IMR-90 (cell line): ENCODE measurements around the gene SPON1. TPM values are rescaled to one million over a fixed set of nuclear protein-coding genes. Genes with fewer than 3 reads are reported as not detected.

Experiments used
- ATAC-seq: fragments of 200-7000 bp; cut with Tn5 transposase; 2 replicates; pipeline ENCODE4 v1.9.1; 2020; ENCODE audit warnings: low read depth, mild to moderate bottlenecking, moderate library complexity
- BruUV-seq: library from RNA; stranded (reverse); fragments of 400-500 nt; replicated peaks from 2 replicates; lab custom pipeline; 2021; lab: Mats Ljungman, UMichigan
- CTCF ChIA-PET: fragments of 300-600 bp; formaldehyde crosslinking; extraction: SDS; loops from one replicate; lab custom pipeline; 2021; ENCODE audit warnings: antibody characterized with exemption; lab: Yijun Ruan, JAX
- POLR2A ChIA-PET: fragments of 300-600 bp; sonication (Branson Sonifier 250); formaldehyde crosslinking; loops from one replicate; lab custom pipeline; 2022; ENCODE audit warnings: antibody characterized with exemption; ENCODE audit not compliant: unreplicated experiment; lab: Charles Lee
- DNase-seq: peaks from one replicate; pipeline ENCODE4 v3.0.0; 2013
- H2AFZ ChIP-seq: replicated peaks from 2 replicates; pipeline ENCODE3; 2013; ENCODE audit warnings: low read length, mild to moderate bottlenecking; ENCODE audit not compliant: poor library complexity
- H2AK5ac ChIP-seq: 2 replicates; pipeline ENCODE4 v1.6.1; 2013; ENCODE audit warnings: low read depth, low read length, inconsistent platforms
- H2AK9ac ChIP-seq: replicated peaks from 2 replicates; pipeline ENCODE3; 2013; ENCODE audit warnings: mild to moderate bottlenecking, low read depth, low read length, moderate library complexity; ENCODE audit not compliant: poor library complexity
- H2BK120ac ChIP-seq: 2 replicates; pipeline ENCODE4 v1.6.1; 2013; ENCODE audit warnings: low read depth, low read length, inconsistent platforms
- H2BK15ac ChIP-seq: 3 replicates; pipeline ENCODE4 v1.6.1; 2013; ENCODE audit warnings: low read depth, low read length, inconsistent platforms
- H2BK20ac ChIP-seq: 2 replicates; pipeline ENCODE4 v1.6.1; 2013; ENCODE audit warnings: low read depth, mild to moderate bottlenecking, inconsistent platforms, low read length, moderate library complexity
- H2BK5ac ChIP-seq: 2 replicates; pipeline ENCODE4 v1.6.1; 2013; ENCODE audit warnings: mild to moderate bottlenecking, low read depth, low read length, inconsistent platforms; ENCODE audit not compliant: poor library complexity, severe bottlenecking
- H3K14ac ChIP-seq: replicated peaks from 2 replicates; pipeline ENCODE4 v1.6.1; 2013; ENCODE audit warnings: low read depth, low read length, inconsistent platforms
- H3K18ac ChIP-seq: 2 replicates; pipeline ENCODE4 v1.6.1; 2013; ENCODE audit warnings: low read depth, low read length, control low read depth
- H3K23ac ChIP-seq: 2 replicates; pipeline ENCODE4 v1.6.1; 2013; ENCODE audit warnings: low read depth, low read length, inconsistent platforms
- H3K27ac ChIP-seq: 2 replicates; pipeline ENCODE4 v1.5.1; 2013; ENCODE audit warnings: mild to moderate bottlenecking, control low read depth, low read length; ENCODE audit not compliant: insufficient read depth
- H3K27me3 ChIP-seq: 2 replicates; pipeline ENCODE4 v1.6.1; 2013; ENCODE audit warnings: low read length; ENCODE audit not compliant: control insufficient read depth, insufficient read depth
- H3K36me3 ChIP-seq: 2 replicates; pipeline ENCODE4 v1.6.1; 2013; ENCODE audit warnings: low read length, mixed read lengths; ENCODE audit not compliant: control insufficient read depth, insufficient read depth
- H3K4ac ChIP-seq: 2 replicates; pipeline ENCODE4 v1.6.1; 2013; ENCODE audit warnings: low read depth, low read length, inconsistent platforms
- H3K4me1 ChIP-seq: 2 replicates; pipeline ENCODE4 v1.6.1; 2013; ENCODE audit warnings: low read length, mixed read lengths; ENCODE audit not compliant: control insufficient read depth, insufficient read depth
- H3K4me2 ChIP-seq: 2 replicates; pipeline ENCODE4 v1.6.1; 2013; ENCODE audit warnings: low read depth, mild to moderate bottlenecking, control low read depth, low read length, moderate library complexity
- H3K4me3 ChIP-seq: 2 replicates; pipeline ENCODE4 v1.5.1; 2013; ENCODE audit warnings: low read depth, mild to moderate bottlenecking, control low read depth, low read length, moderate library complexity; ENCODE audit not compliant: insufficient read depth
- H3K56ac ChIP-seq: 2 replicates; pipeline ENCODE4 v1.6.1; 2013; ENCODE audit warnings: low read length, inconsistent platforms; ENCODE audit not compliant: insufficient read depth; ENCODE audit errors: extremely low read depth
- H3K79me1 ChIP-seq, 2 experiments: 2 replicates each; pipeline ENCODE4 v1.6.1; 2013; ENCODE audit warnings: low read length in 2 of 2, inconsistent platforms in 1 of 2, low read depth in 1 of 2
- H3K9ac ChIP-seq: 2 replicates; pipeline ENCODE4 v1.6.1; 2013; ENCODE audit warnings: low read depth, low read length, control low read depth
- H3K9me1 ChIP-seq: 2 replicates; pipeline ENCODE4 v1.6.1; 2013; ENCODE audit warnings: low read length, inconsistent platforms; ENCODE audit not compliant: insufficient read depth
- H3K9me3 ChIP-seq: 2 replicates; pipeline ENCODE4 v1.6.1; 2013; ENCODE audit warnings: low read length; ENCODE audit not compliant: control insufficient read depth, insufficient read depth
- H4K20me1 ChIP-seq: 2 replicates; pipeline ENCODE4 v1.6.1; 2013; ENCODE audit warnings: low read length, inconsistent platforms; ENCODE audit not compliant: insufficient read depth
- H4K5ac ChIP-seq: 2 replicates; pipeline ENCODE4 v1.6.1; 2013; ENCODE audit warnings: mild to moderate bottlenecking, low read depth, low read length, control low read depth
- H4K8ac ChIP-seq, 2 experiments: 2 replicates each; pipeline ENCODE4 v1.6.1; 2013; ENCODE audit warnings: low read depth in 2 of 2, low read length in 2 of 2, control low read depth in 1 of 2, inconsistent platforms in 1 of 2
- H4K91ac ChIP-seq: 2 replicates; pipeline ENCODE4 v1.6.1; 2013; ENCODE audit warnings: low read depth, low read length, inconsistent platforms; ENCODE audit not compliant: insufficient read depth
- BHLHE40 ChIP-seq: fragments of 150-350 bp; IDR thresholded peaks from 2 replicates; pipeline ENCODE4 v1.6.1; 2016; ENCODE audit warnings: mild to moderate bottlenecking, low read depth, low read length
- CEBPB ChIP-seq: IDR thresholded peaks from 2 replicates; pipeline ENCODE4 v1.6.1; 2012; ENCODE audit warnings: low read depth, low read length, improper control_type of control experiment
- MAZ ChIP-seq: IDR thresholded peaks from 2 replicates; pipeline ENCODE4 v1.6.1; 2012; ENCODE audit warnings: low read depth, mild to moderate bottlenecking, low read length, improper control_type of control experiment, moderate library complexity, borderline replicate concordance
- NFE2L2 ChIP-seq: fragments of 150-350 bp; IDR thresholded peaks from 2 replicates; pipeline ENCODE4 v1.6.1; 2016; ENCODE audit warnings: low read depth, mild to moderate bottlenecking, low read length
- RFX5 ChIP-seq: IDR thresholded peaks from 2 replicates; pipeline ENCODE4 v1.8.0; 2012; ENCODE audit warnings: low read depth, mild to moderate bottlenecking, low read length, moderate library complexity
- WGBS, 2 experiments: methylation state at CpG; one replicate each; pipeline versions ENCODE4 v1.1.5 to v1.1.7; 2013; ENCODE audit warnings: missing lambda C conversion rate in 2 of 2; ENCODE audit not compliant: insufficient read length in 1 of 2; ENCODE audit errors: extremely low coverage in 2 of 2; 5-methylcytosine and 5-hydroxymethylcytosine counted together
- dilution Hi-C: fragments of 300-500 bp; cut with HindIII; formaldehyde crosslinking; loops from one replicate; pipeline ENCODE4 v1.14.3; 2018; ENCODE audit warnings: low sequenced_read_pairs; ENCODE audit not compliant: unreplicated experiment
- in situ Hi-C: fragments of 300-500 bp; cut with MboI; formaldehyde crosslinking; loops from 3 replicates; pipeline ENCODE4 v1.14.3; 2019; ENCODE audit warnings: low sequenced_read_pairs, inconsistent platforms, mixed read lengths
- intact Hi-C: fragments of 100-400 bp; cut with micrococcal nuclease; formaldehyde crosslinking; loops from 2 replicates; pipeline ENCODE4 v1.10.0; 2022
- polyA plus RNA-seq, 3 experiments: library from polyadenylated mRNA; depleted of rRNA; stranded (reverse); fragments of >200 nt; gene quantifications; 2 replicates each; pipeline ENCODE4 v1.2.3, GENCODE V29; 2012; ENCODE audit warnings: low replicate concordance in 1 of 3
- total RNA-seq: library from RNA; depleted of rRNA; stranded (reverse); fragments of >200 nt; gene quantifications from 2 replicates; pipeline ENCODE4 v1.2.3, GENCODE V29; 2012
- TF ChIP-seq, protein P1 (sequence below): conservative IDR thresholded peaks from 2 replicates; pipeline ENCODE4 v1.5.1; 2012; ENCODE audit warnings: mild to moderate bottlenecking, low read depth, low read length, improper control_type of control experiment

The SPON1 gene
- total and polyA plus RNA-seq, 2 of the 4 experiments (the other 2 are of a cell fraction), result 0.62 to 0.72 TPM

GRCh38 chr11:13944911-13945425, 17.6 kb upstream of the SPON1 start:
- no peak overlapping the region for H4K91ac ChIP-seq
- ChIA-PET POLR2A (no interaction called here), CTCF (interaction anchor here (0.5 kb wide), 1 partner anchor 173 kb away, joined by 3 read pairs; no protein-coding TSS in a partner anchor)
- no peak overlapping the region for H3K23ac ChIP-seq
- no peak overlapping the region for H3K4ac ChIP-seq
- in situ Hi-C loops, result no loop called here
- H2AFZ ChIP-seq, result no peak overlapping the region
- H4K5ac ChIP-seq, result no peak overlapping the region
- no peak overlapping the region for H3K56ac ChIP-seq
- H3K36me3 ChIP-seq, result no peaks in the 10 kb centered on the region
- TF ChIP-seq MAZ (no peak), NFE2L2 (no peak), RFX5 (no peak), CEBPB (no peak), BHLHE40 (no peak)
- TF ChIP-seq, protein P1, sequence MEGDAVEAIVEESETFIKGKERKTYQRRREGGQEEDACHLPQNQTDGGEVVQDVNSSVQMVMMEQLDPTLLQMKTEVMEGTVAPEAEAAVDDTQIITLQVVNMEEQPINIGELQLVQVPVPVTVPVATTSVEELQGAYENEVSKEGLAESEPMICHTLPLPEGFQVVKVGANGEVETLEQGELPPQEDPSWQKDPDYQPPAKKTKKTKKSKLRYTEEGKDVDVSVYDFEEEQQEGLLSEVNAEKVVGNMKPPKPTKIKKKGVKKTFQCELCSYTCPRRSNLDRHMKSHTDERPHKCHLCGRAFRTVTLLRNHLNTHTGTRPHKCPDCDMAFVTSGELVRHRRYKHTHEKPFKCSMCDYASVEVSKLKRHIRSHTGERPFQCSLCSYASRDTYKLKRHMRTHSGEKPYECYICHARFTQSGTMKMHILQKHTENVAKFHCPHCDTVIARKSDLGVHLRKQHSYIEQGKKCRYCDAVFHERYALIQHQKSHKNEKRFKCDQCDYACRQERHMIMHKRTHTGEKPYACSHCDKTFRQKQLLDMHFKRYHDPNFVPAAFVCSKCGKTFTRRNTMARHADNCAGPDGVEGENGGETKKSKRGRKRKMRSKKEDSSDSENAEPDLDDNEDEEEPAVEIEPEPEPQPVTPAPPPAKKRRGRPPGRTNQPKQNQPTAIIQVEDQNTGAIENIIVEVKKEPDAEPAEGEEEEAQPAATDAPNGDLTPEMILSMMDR, result no peak
- no peak overlapping the region for H3K14ac ChIP-seq
- ATAC-seq (no peak), DNase-seq (no peak)
- H3K9me3 ChIP-seq, result no peaks in the 10 kb centered on the region
- no CpG with 5 or more reads among the region's 3 CpGs for WGBS, 2 experiments
- H3K4me3 ChIP-seq, result no peak overlapping the region
- dilution Hi-C loops, result no loop called here
- H2AK5ac ChIP-seq, result no peak overlapping the region
- H2BK120ac ChIP-seq, result no peak overlapping the region
- H2BK5ac ChIP-seq, result no peak overlapping the region
- BruUV-seq, result no TSS peak
- no peaks in the 10 kb centered on the region for H3K79me1 ChIP-seq
- H3K27ac ChIP-seq, result no peak overlapping the region
- H3K4me2 ChIP-seq, result no peak overlapping the region
- H3K18ac ChIP-seq, result no peak overlapping the region
- no peak overlapping the region for H2BK20ac ChIP-seq
- H3K9ac ChIP-seq, result no peak overlapping the region
- no peak overlapping the region for H4K8ac ChIP-seq
- H2BK15ac ChIP-seq, result no peak overlapping the region
- H4K20me1 ChIP-seq, result no peaks in the 10 kb centered on the region
- H3K4me1 ChIP-seq, result peaks cover 2% of the 10 kb centered on the region; the same call in 1 of the 2 replicates
- H3K27me3 ChIP-seq, result peaks cover 1% of the 10 kb centered on the region; the same call in 1 of the 2 replicates
- no peak overlapping the region for H2AK9ac ChIP-seq
- peaks cover 4% of the 10 kb centered on the region; the same call in 1 of the 2 replicates for H3K9me1 ChIP-seq
- intact Hi-C loops, result no loop called here
